HG02840 (cell line): ENCODE data around the gene PFKM.
A peak's percentile ranks its signal among the peaks of the same experiment; 100 is the strongest.
"Not testable (repeated sequence)": the region's sequence is repeated elsewhere in the genome, so short reads cannot be mapped to it uniquely, and the experiment has no call there.

Source experiments
- ATAC-seq: cut with Tn5 transposase; IDR thresholded peaks from one replicate; pipeline ENCODE4 v1.9.1; 2021; ENCODE audit warnings: mild to moderate bottlenecking, moderate library complexity, moderate number of reproducible peaks; ENCODE audit not compliant: unreplicated experiment, low FRiP score

PFKM gene

GRCh38 chr12:48155786-48156185, 36.6 kb downstream of the PFKM start:
- not testable (repeated sequence) for ATAC-seq

GRCh38 chr12:48156652-48157017, 37.5 kb downstream of the PFKM start:
- no peak for ATAC-seq

GRCh38 chr12:48157018-48157888, 38.1 kb downstream of the PFKM start, which contains the start of gene ASB8:
TSS of gene ASB8 (minus strand) at chr12:48157515. CDS start at chr12:48153496, 4,019 bp downstream.
- ATAC-seq: peak; percentile 95

GRCh38 chr12:48157889-48158370, 38.8 kb downstream of the PFKM start:
- peak; percentile 2 for ATAC-seq

- no peak for ATAC-seq
These were observed 40.9 kb downstream of the PFKM start for GRCh38 chr12:48160046-48160445.

- ATAC-seq: no peak
These were observed 41.6 kb downstream of the PFKM start for GRCh38 chr12:48160807-48161206.

GRCh38 chr12:48163150-48163747, 44.1 kb downstream of the PFKM start:
- no peak for ATAC-seq

GRCh38 chr12:48164451-48164850, 45.3 kb downstream of the PFKM start:
- no peak for ATAC-seq

- ATAC-seq: no peak
These were observed 46.2 kb downstream of the PFKM start for GRCh38 chr12:48165089-48165981.

GRCh38 chr12:48169011-48169410, 49.8 kb downstream of the PFKM start:
- ATAC-seq: no peak

GRCh38 chr12:48175613-48176416, 56.7 kb downstream of the PFKM start:
- ATAC-seq: no peak

GRCh38 chr12:48176417-48176751, 57.2 kb downstream of the PFKM start:
- no peak for ATAC-seq

GRCh38 chr12:48177982-48178381, 58.8 kb downstream of the PFKM start:
- ATAC-seq: no peak

GRCh38 chr12:48179466-48179865, 60.3 kb downstream of the PFKM start:
- ATAC-seq: no peak

- ATAC-seq: no peak
These were observed 61.3 kb downstream of the PFKM start for GRCh38 chr12:48180424-48180823.

GRCh38 chr12:48180857-48181495, 61.8 kb downstream of the PFKM start:
- no peak for ATAC-seq

- ATAC-seq: no peak
These were observed 63.5 kb downstream of the PFKM start for GRCh38 chr12:48182631-48183030.

- ATAC-seq: peak; percentile 84
These were observed 64.1 kb downstream of the PFKM start, which contains the start of gene CCDC184 for GRCh38 chr12:48183091-48183875. TSS of gene CCDC184 (plus strand) at chr12:48183644. CDS start at chr12:48184123, 479 bp downstream.
